ENCODE data around the gene TMEM176A. TPM values are rescaled to one million over a fixed set of nuclear protein-coding genes. Genes with fewer than 3 reads are reported as not detected.

TMEM176A gene
- total and polyA plus RNA-seq, 10 donors = 28.6 to 84.6 (median 59.0) TPM

- Histone ChIP-seq H3K4me1 (no peaks in the 10 kb centered on the region), H3K36me3 (no peaks in the 10 kb centered on the region), H3K27ac (peak overlapping the region in 1 of 8 donors; percentile 4), H3K4me3 (no peak overlapping the region), H3K27me3 (replicated peaks in 1 of 7) (peaks cover 0 to 27% (median 4%) of the 10 kb centered on the region in 7 donors), H3K9me3 (no peaks in the 10 kb centered on the region)
- WGBS, 5 donors = 65 to 81% (median 73%) methylated on average over 19 of the region's 19 CpGs
- no peak for DNase-seq
- TF ChIP-seq, protein P1, sequence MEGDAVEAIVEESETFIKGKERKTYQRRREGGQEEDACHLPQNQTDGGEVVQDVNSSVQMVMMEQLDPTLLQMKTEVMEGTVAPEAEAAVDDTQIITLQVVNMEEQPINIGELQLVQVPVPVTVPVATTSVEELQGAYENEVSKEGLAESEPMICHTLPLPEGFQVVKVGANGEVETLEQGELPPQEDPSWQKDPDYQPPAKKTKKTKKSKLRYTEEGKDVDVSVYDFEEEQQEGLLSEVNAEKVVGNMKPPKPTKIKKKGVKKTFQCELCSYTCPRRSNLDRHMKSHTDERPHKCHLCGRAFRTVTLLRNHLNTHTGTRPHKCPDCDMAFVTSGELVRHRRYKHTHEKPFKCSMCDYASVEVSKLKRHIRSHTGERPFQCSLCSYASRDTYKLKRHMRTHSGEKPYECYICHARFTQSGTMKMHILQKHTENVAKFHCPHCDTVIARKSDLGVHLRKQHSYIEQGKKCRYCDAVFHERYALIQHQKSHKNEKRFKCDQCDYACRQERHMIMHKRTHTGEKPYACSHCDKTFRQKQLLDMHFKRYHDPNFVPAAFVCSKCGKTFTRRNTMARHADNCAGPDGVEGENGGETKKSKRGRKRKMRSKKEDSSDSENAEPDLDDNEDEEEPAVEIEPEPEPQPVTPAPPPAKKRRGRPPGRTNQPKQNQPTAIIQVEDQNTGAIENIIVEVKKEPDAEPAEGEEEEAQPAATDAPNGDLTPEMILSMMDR (IDR thresholded peaks at IDR 0.05 in 8 of 11, conservative IDR thresholded peaks at IDR 0.05 in 3 of 11) = no peak
- TF ChIP-seq POLR2A (IDR thresholded peaks at IDR 0.05) (no peak), POLR2AphosphoS5 (IDR thresholded peaks at IDR 0.05) (no peak)
- intact Hi-C loops (cut with DNase I; ENCODE audit: low total_unique reads) = no loop called here
Measured at GRCh38 chr7:150851492-150852370, 51.2 kb downstream of the TMEM176A start.

DNA sequence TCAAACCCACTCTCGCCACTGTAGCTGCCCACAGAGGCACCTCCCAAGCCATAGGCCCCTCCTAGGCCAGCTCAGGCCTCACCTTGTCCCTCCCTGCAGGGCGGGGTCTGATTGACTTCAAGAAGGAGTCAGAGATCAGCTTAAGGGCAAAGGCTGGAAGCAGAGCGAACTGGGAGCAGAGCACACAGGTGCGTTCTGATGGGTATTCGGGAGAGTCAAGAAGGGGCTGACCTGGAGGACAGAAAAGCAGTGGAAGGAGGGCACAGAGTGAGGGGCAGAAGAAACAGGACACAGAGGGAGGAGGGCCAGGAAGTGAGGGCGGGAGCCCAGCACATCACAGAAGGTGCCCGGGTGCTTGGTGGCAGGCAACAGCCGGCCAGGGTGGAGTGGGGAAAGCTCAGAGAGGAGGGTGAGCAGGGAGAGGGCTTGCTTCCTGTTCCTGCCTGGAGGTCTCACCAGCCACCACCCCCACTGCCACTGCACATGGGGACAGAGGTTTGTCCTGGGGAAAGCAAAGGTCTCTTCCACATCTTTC lies 51.9 kb downstream of the TMEM176A start, which contains the start of gene AOC1:
Gene AOC1, plus strand, starts transcription at position 147 of the 535 bp plus-strand sequence. CDS start 3,954 bp downstream, outside the sequence.
- DNase-seq = no peak
- Histone ChIP-seq H3K4me1 (no peaks in the 10 kb centered on the region), H3K36me3 (no peaks in the 10 kb centered on the region), H3K27me3 (replicated peaks in 1 of 7) (peaks cover 0 to 34% (median 4%) of the 10 kb centered on the region in 7 donors), H3K27ac (peak within 1 kb of the TSS in 1 of 8 donors; percentile 4), H3K4me3 (no peak within 1 kb of the TSS), H3K9me3 (no peaks in the 10 kb centered on the region)
- WGBS, 5 donors = 35 to 52% (median 40%) methylated on average over 8 of the region's 8 CpGs
- TF ChIP-seq POLR2AphosphoS5 (IDR thresholded peaks at IDR 0.05) (no peak), POLR2A (IDR thresholded peaks at IDR 0.05) (no peak)
- TF ChIP-seq, protein P1 (IDR thresholded peaks at IDR 0.05 in 8 of 11, conservative IDR thresholded peaks at IDR 0.05 in 3 of 11) = no peak
- intact Hi-C loops (cut with DNase I; ENCODE audit: low total_unique reads) = no loop called here

GRCh38 chr7:150854066-150855000 lies 53.8 kb downstream of the TMEM176A start:
- TF ChIP-seq POLR2AphosphoS5 (IDR thresholded peaks at IDR 0.05) (no peak), POLR2A (IDR thresholded peaks at IDR 0.05) (no peak)
- TF ChIP-seq, protein P1 (IDR thresholded peaks at IDR 0.05 in 8 of 11, conservative IDR thresholded peaks at IDR 0.05 in 3 of 11) = no peak
- 78 to 87% (median 85%) methylated on average over 19 of the region's 19 CpGs for WGBS, 5 donors
- no peak for DNase-seq
- Histone ChIP-seq H3K36me3 (no peaks in the 10 kb centered on the region), H3K4me3 (no peak overlapping the region), H3K27ac (no peak overlapping the region), H3K9me3 (no peaks in the 10 kb centered on the region), H3K27me3 (replicated peaks in 1 of 7) (peaks cover 0 to 44% (median 4%) of the 10 kb centered on the region in 7 donors), H3K4me1 (no peaks in the 10 kb centered on the region)
- intact Hi-C loops (cut with DNase I; ENCODE audit: low total_unique reads) = no loop called here

Other genes with a start within 250 kb of the TMEM176A start
- gene GIMAP4, start 233.4 kb upstream of the TMEM176A start, total RNA-seq = 100 to 1,000 TPM; 112 to 214 (median 172) TPM
- 10 to 100 TPM; 35.9 to 86.8 (median 60.4) TPM for gene GIMAP4, start 233.4 kb upstream of the TMEM176A start, polyA plus RNA-seq
- 100 to 1,000 TPM in 5 of 7 donors, 10 to 100 TPM in 2; 75.5 to 181 (median 135) TPM for gene GIMAP6, start 168.4 kb upstream of the TMEM176A start, total RNA-seq
- gene GIMAP6, start 168.4 kb upstream of the TMEM176A start, polyA plus RNA-seq = 10 to 100 TPM; 18.2 to 58.6 (median 27.7) TPM
- gene GIMAP2, start 115.1 kb upstream of the TMEM176A start, total RNA-seq = 100 to 1,000 TPM in 1 of 7 donors, 10 to 100 TPM in 6; 48.6 to 126 (median 85.4) TPM
- 10 to 100 TPM; 33.9 to 48.5 (median 47.5) TPM for gene GIMAP2, start 115.1 kb upstream of the TMEM176A start, polyA plus RNA-seq
- gene GIMAP1, start 84.2 kb upstream of the TMEM176A start, total RNA-seq = 10 to 100 TPM; 16.4 to 61.2 (median 48.1) TPM
- 10 to 100 TPM in 2 of 3 donors, 1 to 10 TPM in 1; 8.7 to 31.2 (median 14.1) TPM for gene GIMAP1, start 84.2 kb upstream of the TMEM176A start, polyA plus RNA-seq
- gene GIMAP5, start 63.4 kb upstream of the TMEM176A start, total RNA-seq = 100 to 1,000 TPM in 3 of 7 donors, 10 to 100 TPM in 4; 34.0 to 183 (median 90.6) TPM
- 100 to 1,000 TPM in 1 of 3 donors, 10 to 100 TPM in 2; 70.2 to 114 (median 75.9) TPM for gene GIMAP5, start 63.4 kb upstream of the TMEM176A start, polyA plus RNA-seq
- gene TMEM176B, start 405 bp upstream of the TMEM176A start, total RNA-seq = 100 to 1,000 TPM in 3 of 7 donors, 10 to 100 TPM in 4; 56.1 to 107 (median 75.5) TPM
- 100 to 1,000 TPM in 1 of 3 donors, 10 to 100 TPM in 2; 70.0 to 101 (median 88.9) TPM for gene TMEM176B, start 405 bp upstream of the TMEM176A start, polyA plus RNA-seq
- 1 to 10 TPM in 2 of 7 donors, under 1 TPM in 3, not detected in 2; 0.36 to 2.5 (median 0.79) TPM for gene AOC1, start 51.7 kb downstream of the TMEM176A start, total RNA-seq
- gene AOC1, start 51.7 kb downstream of the TMEM176A start, polyA plus RNA-seq = 1 to 10 TPM in 1 of 3 donors, under 1 TPM in 2; 0.03 to 1.1 (median 0.39) TPM
- gene KCNH2, start 177.6 kb downstream of the TMEM176A start, total RNA-seq = 1 to 10 TPM; 1.6 to 5.1 (median 2.8) TPM
- gene KCNH2, start 177.6 kb downstream of the TMEM176A start, polyA plus RNA-seq = 1 to 10 TPM in 2 of 3 donors, under 1 TPM in 1; 0.67 to 2.5 (median 1.3) TPM
- 100 to 1,000 TPM; 106 to 455 (median 187) TPM for gene NOS3, start 190.2 kb downstream of the TMEM176A start, total RNA-seq
- gene NOS3, start 190.2 kb downstream of the TMEM176A start, polyA plus RNA-seq = 10 to 100 TPM; 11.9 to 81.1 (median 28.4) TPM
- 1 to 10 TPM in 6 of 7 donors, under 1 TPM in 1; 0.66 to 3.8 (median 2.8) TPM for gene ATG9B, start 223.7 kb downstream of the TMEM176A start, total RNA-seq
- gene ATG9B, start 223.7 kb downstream of the TMEM176A start, polyA plus RNA-seq = 1 to 10 TPM; 1.8 to 3.7 (median 1.9) TPM
- gene ABCB8, start 227.7 kb downstream of the TMEM176A start, total RNA-seq = 10 to 100 TPM; 22.5 to 42.6 (median 29.1) TPM
- 10 to 100 TPM; 12.9 to 21.1 (median 17.2) TPM for gene ABCB8, start 227.7 kb downstream of the TMEM176A start, polyA plus RNA-seq
- gene ASIC3, start 247.8 kb downstream of the TMEM176A start, total RNA-seq = 1 to 10 TPM; 1.5 to 5.0 (median 2.9) TPM
- gene ASIC3, start 247.8 kb downstream of the TMEM176A start, polyA plus RNA-seq = 1 to 10 TPM; 1.1 to 3.7 (median 2.6) TPM